Activated T-cell treated with anti-CD3 and anti-CD28 coated beads, Interleukin-2, amount 50 U/mL, for 24 hours (primary cell): ENCODE measurements around the gene OSBPL5.
"Not testable (repeated sequence)": the region's sequence is repeated elsewhere in the genome, so short reads cannot be mapped to it uniquely, and the experiment has no call there.

ENCODE experiments used
- DNase-seq: peaks from one replicate; pipeline ENCODE4 v3.0.0-alpha.2; 2020
- H3K27ac Mint-ChIP-seq: 2 replicates; pipeline ENCODE4 v1.8.0; 2020; ENCODE audit warnings: mild to moderate bottlenecking, mixed read lengths
- H3K27me3 Mint-ChIP-seq: 2 replicates; pipeline ENCODE4 v1.8.0; 2020; ENCODE audit warnings: mixed read lengths
- H3K36me3 Mint-ChIP-seq: 2 replicates; pipeline ENCODE4 v1.8.0; 2020; ENCODE audit warnings: low read depth, mixed read lengths
- H3K4me1 Mint-ChIP-seq: 2 replicates; pipeline ENCODE4 v1.8.0; 2020; ENCODE audit warnings: low read depth, mixed read lengths
- H3K4me3 Mint-ChIP-seq: 2 replicates; pipeline ENCODE4 v1.8.0; 2020; ENCODE audit warnings: mild to moderate bottlenecking, moderate library complexity, mixed read lengths
- H3K9me3 Mint-ChIP-seq: 2 replicates; pipeline ENCODE4 v1.8.0; 2020; ENCODE audit warnings: mixed read lengths

OSBPL5 gene

GRCh38 chr11:3087373-3087772, 77.7 kb downstream of the OSBPL5 start:
- Mint-ChIP-seq H3K9me3 (no peaks in the 10 kb centered on the region), H3K27me3 (no peaks in the 10 kb centered on the region), H3K27ac (no peak overlapping the region), H3K36me3 (no peaks in the 10 kb centered on the region), H3K4me3 (no peak overlapping the region), H3K4me1 (no peaks in the 10 kb centered on the region)
- no peak for DNase-seq

DNA sequence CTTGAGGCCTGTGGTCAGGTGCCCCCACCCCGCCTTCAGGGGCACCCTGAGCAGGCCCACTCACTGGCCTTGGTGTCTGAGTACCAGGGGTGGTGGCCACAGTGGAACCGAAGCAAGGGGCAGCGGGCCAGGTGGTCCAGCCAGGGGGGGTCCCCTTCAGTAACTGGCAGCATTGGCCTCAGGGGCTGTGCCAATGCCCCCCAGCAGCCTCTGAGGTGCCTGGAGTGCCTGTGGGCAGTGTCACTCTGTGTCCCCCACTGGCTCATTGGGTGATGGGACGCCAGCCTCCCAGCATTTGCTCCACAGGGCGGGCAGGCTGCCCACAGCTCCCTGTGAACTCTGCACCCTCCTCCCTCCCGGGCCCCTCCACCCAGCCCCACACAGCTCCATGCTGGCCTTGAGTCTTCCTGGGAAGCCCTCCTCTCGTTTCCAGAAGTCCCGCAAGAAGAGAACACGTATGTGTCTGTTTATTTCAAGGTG, 78.4 kb downstream of the OSBPL5 start:
- H3K27me3 Mint-ChIP-seq = no peaks in the 10 kb centered on the region
- H3K27ac Mint-ChIP-seq = no peak overlapping the region
- H3K36me3 Mint-ChIP-seq = no peaks in the 10 kb centered on the region
- no peaks in the 10 kb centered on the region for H3K4me1 Mint-ChIP-seq
- no peak for DNase-seq
- H3K4me3 Mint-ChIP-seq = no peak overlapping the region
- H3K9me3 Mint-ChIP-seq = no peaks in the 10 kb centered on the region

DNA sequence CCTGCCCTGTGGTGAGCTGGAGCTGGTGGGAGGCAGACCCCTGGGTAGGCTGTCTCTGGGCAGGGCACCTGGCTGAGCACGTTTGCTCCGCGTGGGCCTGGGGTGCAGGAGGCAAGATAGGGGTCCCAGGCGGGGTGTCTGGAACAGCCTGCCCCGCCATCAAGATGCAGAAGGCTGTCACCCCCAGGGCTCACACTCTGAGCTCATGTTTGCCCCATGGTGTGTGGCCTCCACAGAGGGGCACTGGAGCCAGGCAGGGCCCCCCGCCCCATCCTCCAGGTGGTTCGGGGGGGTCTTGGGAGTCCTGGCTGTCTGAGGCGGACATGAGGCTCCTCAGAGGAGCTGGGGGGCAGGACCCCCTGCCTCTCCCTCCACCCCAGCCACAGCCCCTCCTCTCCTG, 79.0 kb downstream of the OSBPL5 start:
- no peak for DNase-seq
- no peaks in the 10 kb centered on the region for H3K36me3 Mint-ChIP-seq
- no peaks in the 10 kb centered on the region for H3K27me3 Mint-ChIP-seq
- no peaks in the 10 kb centered on the region for H3K4me1 Mint-ChIP-seq
- no peak overlapping the region for H3K4me3 Mint-ChIP-seq
- H3K27ac Mint-ChIP-seq = no peak overlapping the region
- no peaks in the 10 kb centered on the region for H3K9me3 Mint-ChIP-seq

DNA sequence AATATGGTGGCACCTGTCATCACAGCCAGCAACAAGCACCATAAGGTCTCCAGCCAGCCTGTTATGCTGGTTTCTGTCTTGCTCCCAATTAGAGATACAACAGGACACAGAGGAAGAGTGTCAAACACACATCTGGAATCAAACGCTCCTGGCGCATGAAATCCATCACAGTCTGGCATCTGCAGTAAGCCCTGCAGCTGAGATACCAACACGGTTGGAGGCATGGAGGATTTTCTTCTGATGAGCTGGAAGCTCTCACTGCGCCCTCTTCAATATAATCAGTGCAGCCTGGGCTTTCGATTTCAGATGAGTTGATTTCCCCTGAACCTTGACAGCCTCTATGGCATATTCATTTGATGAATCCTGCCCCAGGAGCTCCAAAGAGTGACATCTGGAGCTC, 80.1 kb downstream of the OSBPL5 start:
- DNase-seq = no peak
- H3K27me3 Mint-ChIP-seq = no peaks in the 10 kb centered on the region
- H3K4me3 Mint-ChIP-seq = no peak overlapping the region
- no peaks in the 10 kb centered on the region for H3K4me1 Mint-ChIP-seq
- no peaks in the 10 kb centered on the region for H3K9me3 Mint-ChIP-seq
- no peak overlapping the region for H3K27ac Mint-ChIP-seq
- no peaks in the 10 kb centered on the region for H3K36me3 Mint-ChIP-seq

DNA sequence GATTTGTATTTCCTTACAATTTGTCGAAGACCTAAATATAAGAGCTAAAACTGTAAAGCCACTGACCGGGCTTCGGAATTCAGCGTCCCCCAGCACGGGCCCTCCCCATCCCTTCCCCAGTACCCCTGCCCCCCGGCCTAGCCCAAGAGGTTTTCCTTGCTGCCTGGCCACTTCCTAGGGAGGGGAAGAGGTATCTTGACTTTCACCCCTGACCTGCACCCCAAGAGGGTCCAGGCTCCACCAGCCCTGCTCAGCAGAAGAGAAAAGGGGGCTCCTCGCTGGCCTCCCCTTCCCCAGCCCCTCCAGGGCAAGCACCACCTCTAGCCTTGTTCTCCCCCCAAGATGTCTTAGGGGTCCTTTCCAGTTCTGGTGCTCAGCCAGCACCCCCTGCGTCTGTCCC, 81.8 kb downstream of the OSBPL5 start:
- Mint-ChIP-seq H3K4me1 (no peaks in the 10 kb centered on the region), H3K27ac (no peak overlapping the region), H3K36me3 (no peaks in the 10 kb centered on the region), H3K27me3 (no peaks in the 10 kb centered on the region), H3K4me3 (no peak overlapping the region), H3K9me3 (no peaks in the 10 kb centered on the region)
- DNase-seq = no peak

- no peak overlapping the region for H3K27ac Mint-ChIP-seq
- H3K4me1 Mint-ChIP-seq = no peaks in the 10 kb centered on the region
- DNase-seq = no peak
- no peak overlapping the region for H3K4me3 Mint-ChIP-seq
- no peaks in the 10 kb centered on the region for H3K9me3 Mint-ChIP-seq
- H3K36me3 Mint-ChIP-seq = no peaks in the 10 kb centered on the region
- peaks cover 3% of the 10 kb centered on the region for H3K27me3 Mint-ChIP-seq
Observed at GRCh38 chr11:3081386-3081751, 83.7 kb downstream of the OSBPL5 start.

- peaks cover 3% of the 10 kb centered on the region for H3K27me3 Mint-ChIP-seq
- no peaks in the 10 kb centered on the region for H3K4me1 Mint-ChIP-seq
- no peak for DNase-seq
- H3K4me3 Mint-ChIP-seq = no peak overlapping the region
- H3K36me3 Mint-ChIP-seq = no peaks in the 10 kb centered on the region
- no peaks in the 10 kb centered on the region for H3K9me3 Mint-ChIP-seq
- H3K27ac Mint-ChIP-seq = no peak overlapping the region
Observed at GRCh38 chr11:3080733-3081385, 84.3 kb downstream of the OSBPL5 start.

DNA sequence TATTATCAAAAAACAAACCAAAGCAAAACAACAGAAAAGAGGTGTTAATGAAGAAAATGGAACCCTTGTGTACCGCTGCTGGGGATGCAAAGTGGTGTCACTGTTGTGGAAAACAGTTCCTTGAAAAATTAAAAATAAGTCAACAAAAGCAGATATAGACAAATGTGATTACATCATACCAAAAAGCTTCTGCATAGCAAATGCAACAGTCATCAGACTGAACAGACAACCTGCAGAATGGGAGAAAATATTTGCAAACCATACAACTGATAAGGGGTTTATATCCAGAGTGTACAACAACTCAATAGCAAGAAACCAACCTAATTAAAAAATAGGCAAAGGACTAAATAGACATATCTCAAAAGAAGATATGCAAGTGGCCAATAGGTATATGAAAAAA, 85.0 kb downstream of the OSBPL5 start:
- Mint-ChIP-seq H3K4me3 (no peak overlapping the region), H3K9me3 (no peaks in the 10 kb centered on the region), H3K36me3 (no peaks in the 10 kb centered on the region), H3K27ac (no peak overlapping the region), H3K4me1 (no peaks in the 10 kb centered on the region), H3K27me3 (peaks cover 3% of the 10 kb centered on the region)
- DNase-seq = no peak

- Mint-ChIP-seq H3K9me3 (no peaks in the 10 kb centered on the region), H3K27ac (no peak overlapping the region), H3K4me3 (no peak overlapping the region), H3K27me3 (peaks cover 3% of the 10 kb centered on the region), H3K4me1 (no peaks in the 10 kb centered on the region), H3K36me3 (no peaks in the 10 kb centered on the region)
- no peak for DNase-seq
Observed at GRCh38 chr11:3077846-3078440, 87.2 kb downstream of the OSBPL5 start.

DNA sequence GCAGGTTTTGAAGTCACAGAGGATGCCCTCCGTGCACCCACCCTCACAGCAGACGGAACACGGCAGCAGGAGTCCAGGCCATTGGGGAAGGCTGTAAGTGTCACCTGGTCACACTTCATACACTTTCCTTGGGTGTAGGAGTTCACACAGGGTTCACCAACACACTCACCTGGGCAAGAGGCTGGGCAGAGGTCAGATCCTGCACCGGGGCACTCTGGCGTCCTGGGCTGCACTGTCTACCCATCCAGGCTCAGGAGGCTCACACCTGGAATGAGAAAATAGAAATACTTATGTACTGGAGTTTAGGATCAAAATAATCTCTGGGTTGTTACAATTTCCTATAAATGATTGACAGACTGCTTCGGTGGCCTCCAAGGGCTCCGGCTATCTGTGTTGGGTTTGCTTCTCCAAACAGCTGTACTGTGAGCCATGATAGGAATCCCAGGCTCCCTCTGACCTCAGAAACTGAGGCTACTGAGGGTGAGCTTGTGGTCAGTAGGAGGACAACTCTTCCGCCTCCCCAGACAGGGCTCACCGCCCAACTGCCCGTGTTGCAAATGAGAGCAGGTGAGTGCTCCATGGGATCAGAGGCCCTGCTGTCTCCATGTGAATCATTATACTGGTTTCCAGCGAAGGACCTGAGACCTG, 87.8 kb downstream of the OSBPL5 start:
- DNase-seq = no peak
- H3K36me3 Mint-ChIP-seq = no peaks in the 10 kb centered on the region
- peaks cover 3% of the 10 kb centered on the region for H3K27me3 Mint-ChIP-seq
- no peaks in the 10 kb centered on the region for H3K9me3 Mint-ChIP-seq
- H3K4me3 Mint-ChIP-seq = no peak overlapping the region
- H3K27ac Mint-ChIP-seq = no peak overlapping the region
- no peaks in the 10 kb centered on the region for H3K4me1 Mint-ChIP-seq

DNA sequence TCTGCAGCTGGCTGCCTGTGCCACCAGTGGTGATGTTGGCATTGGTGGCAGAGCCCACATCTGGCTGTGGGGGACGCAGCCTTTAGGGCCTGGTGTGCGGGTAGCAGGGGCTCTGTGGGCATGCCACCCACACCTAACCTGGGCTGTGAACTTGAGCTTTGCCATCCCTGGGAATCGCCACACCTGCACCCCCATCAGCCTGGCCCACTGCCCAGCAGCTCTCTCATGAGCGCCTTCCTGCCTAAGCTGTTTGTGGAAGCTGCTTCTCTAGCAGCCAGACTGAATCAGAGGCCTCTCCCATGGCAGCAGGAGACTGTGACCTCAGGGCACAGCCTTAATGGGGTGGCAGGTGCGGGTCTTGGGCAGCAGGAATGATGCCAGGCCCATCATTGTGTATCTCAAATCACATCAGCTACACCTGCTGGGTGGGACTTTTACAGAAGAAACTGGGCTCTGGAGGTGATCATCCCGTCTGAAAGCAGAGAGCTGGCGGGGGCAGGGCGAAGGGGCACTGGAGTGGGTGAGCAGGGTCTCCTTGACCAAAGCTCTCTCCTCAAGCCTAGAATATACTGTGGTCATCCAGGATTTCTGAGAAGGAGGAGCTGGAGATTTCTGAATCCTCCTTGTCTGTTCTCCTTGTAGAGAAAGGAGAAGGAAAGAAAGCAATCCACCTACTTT, 90.1 kb downstream of the OSBPL5 start:
- Mint-ChIP-seq H3K9me3 (no peaks in the 10 kb centered on the region), H3K4me3 (no peak overlapping the region), H3K27me3 (peaks cover 3% of the 10 kb centered on the region), H3K4me1 (no peaks in the 10 kb centered on the region), H3K27ac (no peak overlapping the region), H3K36me3 (no peaks in the 10 kb centered on the region)
- no peak for DNase-seq

- Mint-ChIP-seq H3K27me3 (peaks cover 8% of the 10 kb centered on the region), H3K4me1 (no peaks in the 10 kb centered on the region), H3K27ac (no peak overlapping the region), H3K4me3 (no peak overlapping the region), H3K9me3 (no peaks in the 10 kb centered on the region), H3K36me3 (no peaks in the 10 kb centered on the region)
- no peak for DNase-seq
Observed at GRCh38 chr11:3073029-3073435, 92.1 kb downstream of the OSBPL5 start.

DNA sequence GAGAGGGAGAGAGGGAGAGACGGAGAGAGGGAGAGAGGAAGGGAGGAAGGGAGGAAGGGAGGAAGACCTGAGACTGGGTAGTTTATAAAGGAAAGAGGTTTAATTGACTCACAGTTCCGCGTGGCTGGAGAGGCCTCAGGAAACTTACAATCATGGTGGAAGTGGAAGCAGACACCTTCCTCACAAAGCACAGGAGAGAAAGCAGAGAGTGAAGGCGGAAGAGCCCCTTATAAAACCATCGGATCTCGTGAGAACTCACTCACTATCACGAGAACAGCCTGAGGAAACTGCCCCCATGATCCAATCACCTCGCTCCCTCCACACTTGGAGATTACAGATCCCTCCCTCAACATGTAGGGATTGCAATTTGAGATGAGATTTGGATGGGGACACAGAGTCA, 95.7 kb downstream of the OSBPL5 start:
- H3K27ac Mint-ChIP-seq = no peak overlapping the region
- DNase-seq = no peak
- H3K4me3 Mint-ChIP-seq = no peak overlapping the region
- no peaks in the 10 kb centered on the region for H3K9me3 Mint-ChIP-seq
- H3K27me3 Mint-ChIP-seq = peaks cover 21% of the 10 kb centered on the region
- H3K36me3 Mint-ChIP-seq = no peaks in the 10 kb centered on the region
- no peaks in the 10 kb centered on the region for H3K4me1 Mint-ChIP-seq

GRCh38 chr11:3066308-3066707, 98.8 kb downstream of the OSBPL5 start:
- H3K4me1 Mint-ChIP-seq, H3K36me3 Mint-ChIP-seq, DNase-seq, H3K4me3 Mint-ChIP-seq, H3K9me3 Mint-ChIP-seq, H3K27ac Mint-ChIP-seq: not testable (repeated sequence)
- H3K27me3 Mint-ChIP-seq = peaks cover 26% of the 10 kb centered on the region

GRCh38 chr11:3064709-3065108, 100.4 kb downstream of the OSBPL5 start:
- not testable (repeated sequence) for H3K4me1 Mint-ChIP-seq, DNase-seq, H3K9me3 Mint-ChIP-seq, H3K36me3 Mint-ChIP-seq, H3K27ac Mint-ChIP-seq, H3K4me3 Mint-ChIP-seq
- H3K27me3 Mint-ChIP-seq = peaks cover 26% of the 10 kb centered on the region
